HT-29 (cell line): Measurements from ENCODE around the gene PNMA6F. TPM values are rescaled to one million over a fixed set of nuclear protein-coding genes. Genes with fewer than 3 reads are reported as not detected.
"Not testable (repeated sequence)": the region's sequence is repeated elsewhere in the genome, so short reads cannot be mapped to it uniquely, and the experiment has no call there.

ENCODE experiments used
- DNase-seq: peaks from one replicate; pipeline ENCODE4 v3.0.0-alpha.2; 2015; ENCODE audit warnings: low spot score
- small RNA-seq: library from RNA; depleted of rRNA; stranded (forward); fragments of <200 nt; gene quantifications from one replicate; pipeline ENCODE3, GENCODE V24; 2014
- total RNA-seq: library from RNA; depleted of rRNA; stranded (reverse); fragments of >200 nt; shearing (Covaris generic); gene quantifications from 2 replicates; pipeline ENCODE4 v1.2.3, GENCODE V29; 2014; rRNA removed

The PNMA6F gene
- total RNA-seq, 1 experiment from 2014 or later: not detected

DNA sequence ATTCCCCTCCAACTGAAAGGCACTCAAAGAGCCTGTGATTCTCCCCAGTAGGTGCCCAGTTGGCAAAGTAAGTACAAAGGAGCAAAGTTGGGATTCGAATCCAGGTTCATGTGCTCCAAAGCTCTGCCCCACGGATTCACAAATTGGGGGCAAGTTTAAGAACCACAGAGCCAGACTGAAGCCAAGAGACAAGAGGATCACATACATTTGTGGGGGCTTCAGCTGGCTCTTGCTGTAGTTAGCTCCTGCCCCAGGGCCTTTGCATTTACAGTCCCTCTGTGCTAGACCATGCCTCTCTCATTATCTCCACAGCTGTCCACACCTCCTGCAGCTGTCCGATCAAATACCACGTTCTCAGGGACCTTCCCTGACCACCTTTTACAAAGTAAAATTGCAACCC lies 18.8 kb downstream of the PNMA6F start:
- DNase-seq: no peak

GRCh38 chrX:153301746-153302145 lies 19.8 kb downstream of the PNMA6F start:
- no peak for DNase-seq

DNA sequence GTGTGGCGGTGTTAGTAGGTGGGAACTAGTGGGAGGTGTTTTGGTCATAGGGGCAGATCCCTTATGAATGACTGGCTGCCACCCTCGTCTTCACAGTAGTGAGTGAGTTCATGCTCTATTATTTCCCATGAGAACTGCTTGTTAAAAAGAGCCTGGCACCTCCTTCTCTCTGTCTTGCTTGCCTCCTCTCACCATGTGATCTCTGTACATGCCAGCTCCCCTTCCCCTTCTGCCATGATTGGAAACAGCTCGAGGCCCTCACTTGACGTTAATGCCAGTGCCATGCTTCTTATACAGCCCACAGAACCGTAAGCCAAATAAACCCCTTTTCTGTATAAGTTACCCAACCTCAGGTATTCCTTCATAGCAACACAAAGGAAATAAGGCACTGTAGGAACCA lies 21.7 kb downstream of the PNMA6F start:
- no peak for DNase-seq

GRCh38 chrX:153297376-153297775 lies 24.2 kb downstream of the PNMA6F start:
- DNase-seq: no peak

- not testable (repeated sequence) for DNase-seq
Measured at GRCh38 chrX:153293485-153294071, 28.0 kb downstream of the PNMA6F start.

DNA sequence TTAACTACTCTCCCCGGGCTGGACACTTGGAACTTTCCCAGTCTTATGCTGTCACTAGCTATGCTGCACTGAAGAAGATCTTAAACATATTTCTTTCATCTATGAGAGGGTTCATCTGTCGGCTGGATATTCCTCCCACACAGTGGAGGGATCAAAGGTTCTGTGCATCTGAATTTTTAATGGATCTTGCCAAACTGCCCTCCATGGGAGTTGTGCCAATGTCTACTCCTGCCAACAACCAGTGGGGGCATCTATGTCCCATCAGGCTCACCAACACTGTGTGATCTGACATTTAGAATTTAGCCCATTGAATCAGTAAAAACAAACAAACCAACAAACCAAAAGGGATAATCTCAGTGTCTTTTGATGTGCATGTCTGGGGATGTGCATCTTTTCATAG lies 32.8 kb downstream of the PNMA6F start:
- not testable (repeated sequence) for DNase-seq

- not testable (repeated sequence) for DNase-seq
Measured at GRCh38 chrX:153285678-153286077, 35.9 kb downstream of the PNMA6F start.

DNA sequence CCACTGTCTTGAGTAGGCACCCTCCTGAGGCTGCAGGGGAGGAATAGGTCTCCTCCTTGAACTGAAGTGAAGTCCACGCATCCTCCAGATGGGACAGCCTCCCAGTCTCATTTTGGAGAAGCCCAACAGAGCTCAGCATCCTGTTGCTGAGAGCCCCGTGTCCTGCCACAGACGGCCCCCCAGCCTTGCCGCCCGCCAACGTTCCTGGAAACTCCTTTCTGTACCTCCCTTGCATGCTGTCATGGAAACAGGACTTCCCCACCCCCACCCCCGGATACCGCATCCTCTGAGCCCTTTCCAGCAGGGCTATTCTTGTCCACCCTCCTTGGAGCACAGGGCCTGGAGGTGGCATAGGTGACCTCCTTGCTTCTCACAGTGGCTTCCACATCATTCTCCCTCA lies 37.6 kb downstream of the PNMA6F start:
- DNase-seq: not testable (repeated sequence)

DNA sequence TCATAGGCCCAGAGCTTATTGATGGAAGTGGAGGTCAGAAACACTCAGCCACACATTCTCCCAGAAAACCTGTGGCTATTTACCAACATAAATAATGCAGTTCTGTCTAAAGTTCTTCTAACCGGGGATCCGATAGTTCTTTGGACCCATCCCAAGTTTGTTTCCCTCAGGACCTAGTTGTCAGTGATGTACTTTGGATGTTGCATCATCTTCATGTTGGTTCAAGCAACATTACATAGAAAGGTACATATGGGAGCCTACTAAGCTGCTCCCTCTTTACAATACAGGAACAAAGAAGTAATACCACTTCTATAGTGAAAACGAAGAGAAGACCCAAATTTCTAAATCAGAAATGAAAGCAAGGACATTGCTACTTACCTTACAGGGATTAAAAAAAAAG lies 39.8 kb downstream of the PNMA6F start:
- not testable (repeated sequence) for DNase-seq

- not testable (repeated sequence) for DNase-seq
Measured at GRCh38 chrX:153279304-153279703, 42.3 kb downstream of the PNMA6F start.

GRCh38 chrX:153276049-153276448 lies 45.5 kb downstream of the PNMA6F start:
- not testable (repeated sequence) for DNase-seq

GRCh38 chrX:153275418-153275817 lies 46.1 kb downstream of the PNMA6F start:
- not testable (repeated sequence) for DNase-seq

GRCh38 chrX:153272584-153272983 lies 49.0 kb downstream of the PNMA6F start:
- DNase-seq: not testable (repeated sequence)

- not testable (repeated sequence) for DNase-seq
Measured at GRCh38 chrX:153272070-153272469, 49.5 kb downstream of the PNMA6F start.

Small RNA genes lying within 50 kb of the gene (small RNA-seq; reads per million reads assigned to genes)
- gene AC152007.1: not detected

Other genes with a start within 250 kb of the PNMA6F start
- not detected in 2 replicates for gene PNMA6A, start 249.3 kb downstream of the PNMA6F start, total RNA-seq
- not detected in 2 replicates for gene MAGEA1, start 142.5 kb downstream of the PNMA6F start, total RNA-seq
- gene ZNF275, start 12.4 kb upstream of the PNMA6F start, total RNA-seq: 5.1 and 5.5 TPM in 2 replicates
- not detected in 2 replicates for gene PNMA6E, start 79.6 kb upstream of the PNMA6F start, total RNA-seq
- gene ZFP92, start 89.7 kb upstream of the PNMA6F start, total RNA-seq: not detected in 2 replicates
- 7.3 and 9.8 TPM in 2 replicates for gene TREX2, start 124.3 kb upstream of the PNMA6F start, total RNA-seq
- gene HAUS7, start 148.8 kb upstream of the PNMA6F start, total RNA-seq: 75.1 and 85.6 TPM in 2 replicates
- gene BGN, start 173.2 kb upstream of the PNMA6F start, total RNA-seq: 14.0 and 23.2 TPM in 2 replicates
- gene ATP2B3, start 195.9 kb upstream of the PNMA6F start, total RNA-seq: not detected in 2 replicates